Mononuclear cell (primary cell): ENCODE measurements around the gene MACC1. TPM values are rescaled to one million over a fixed set of nuclear protein-coding genes. Genes with fewer than 3 reads are reported as not detected.

Experiments used
- H3K27me3 ChIP-seq: 2 replicates; pipeline ENCODE4 v1.6.0; 2011; ENCODE audit warnings: low read length, control low read depth; ENCODE audit not compliant: insufficient read depth
- H3K4me1 ChIP-seq: 2 replicates; pipeline ENCODE4 v1.5.1; 2011; ENCODE audit warnings: mild to moderate bottlenecking, low read length, control low read depth; ENCODE audit not compliant: insufficient read depth
- H3K4me3 ChIP-seq: 2 replicates; pipeline ENCODE4 v1.5.1; 2011; ENCODE audit warnings: mild to moderate bottlenecking, low read length, moderate library complexity
- H3K9me3 ChIP-seq: 2 replicates; pipeline ENCODE4 v1.5.1; 2011; ENCODE audit warnings: low read depth, mild to moderate bottlenecking, control low read depth, low read length
- total RNA-seq: library from RNA; depleted of rRNA; stranded (reverse); fragments of >200 nt; gene quantifications from one replicate; pipeline ENCODE4 v1.2.3, GENCODE V29; 2012

MACC1 gene
- total RNA-seq, 1 donor = 1.0 TPM

GRCh38 chr7:20185988-20186387 is 31.2 kb downstream of the MACC1 start:
- no peaks in the 10 kb centered on the region for H3K9me3 ChIP-seq
- no peak overlapping the region for H3K4me3 ChIP-seq
- no peaks in the 10 kb centered on the region for H3K27me3 ChIP-seq
- H3K4me1 ChIP-seq = no peaks in the 10 kb centered on the region

GRCh38 chr7:20183086-20183485 is 34.1 kb downstream of the MACC1 start:
- H3K9me3 ChIP-seq = no peaks in the 10 kb centered on the region
- H3K4me3 ChIP-seq = no peak overlapping the region
- no peaks in the 10 kb centered on the region for H3K4me1 ChIP-seq
- H3K27me3 ChIP-seq = no peaks in the 10 kb centered on the region

GRCh38 chr7:20176578-20177242 is 40.5 kb downstream of the MACC1 start:
- H3K27me3 ChIP-seq = no peaks in the 10 kb centered on the region
- H3K9me3 ChIP-seq = no peaks in the 10 kb centered on the region
- H3K4me1 ChIP-seq = no peaks in the 10 kb centered on the region
- H3K4me3 ChIP-seq = no peak overlapping the region

- Histone ChIP-seq H3K27me3 (no peaks in the 10 kb centered on the region), H3K4me3 (no peak overlapping the region), H3K9me3 (no peaks in the 10 kb centered on the region), H3K4me1 (no peaks in the 10 kb centered on the region)
Observed at GRCh38 chr7:20173828-20174227, 43.4 kb downstream of the MACC1 start.

GRCh38 chr7:20172736-20173334 is 44.3 kb downstream of the MACC1 start:
- H3K4me3 ChIP-seq = no peak overlapping the region
- H3K9me3 ChIP-seq = no peaks in the 10 kb centered on the region
- no peaks in the 10 kb centered on the region for H3K4me1 ChIP-seq
- H3K27me3 ChIP-seq = no peaks in the 10 kb centered on the region

GRCh38 chr7:20170633-20171032 is 46.6 kb downstream of the MACC1 start:
- H3K9me3 ChIP-seq = no peaks in the 10 kb centered on the region

GRCh38 chr7:20165146-20165510 is 52.1 kb downstream of the MACC1 start:
- Histone ChIP-seq H3K4me3 (no peak overlapping the region), H3K4me1 (peaks cover 10% of the 10 kb centered on the region), H3K9me3 (no peaks in the 10 kb centered on the region), H3K27me3 (no peaks in the 10 kb centered on the region)

More at GRCh38 chr7:20170633-20171032, 46.6 kb downstream of the MACC1 start:
- H3K4me3 ChIP-seq = no peak overlapping the region
- no peaks in the 10 kb centered on the region for H3K27me3 ChIP-seq
- H3K4me1 ChIP-seq = no peaks in the 10 kb centered on the region

- no peaks in the 10 kb centered on the region for H3K9me3 ChIP-seq
- H3K4me1 ChIP-seq = peaks cover 10% of the 10 kb centered on the region
- H3K4me3 ChIP-seq = no peak overlapping the region
- H3K27me3 ChIP-seq = no peaks in the 10 kb centered on the region
Observed at GRCh38 chr7:20164425-20165145, 52.6 kb downstream of the MACC1 start.

- no peak overlapping the region for H3K4me3 ChIP-seq
- H3K9me3 ChIP-seq = no peaks in the 10 kb centered on the region
- H3K27me3 ChIP-seq = no peaks in the 10 kb centered on the region
Observed at GRCh38 chr7:20162665-20163064, 54.5 kb downstream of the MACC1 start.

GRCh38 chr7:20159226-20159747 is 57.9 kb downstream of the MACC1 start:
- H3K9me3 ChIP-seq = no peaks in the 10 kb centered on the region
- H3K27me3 ChIP-seq = no peaks in the 10 kb centered on the region
- H3K4me3 ChIP-seq = no peak overlapping the region
- H3K4me1 ChIP-seq = peaks cover 9% of the 10 kb centered on the region

More at GRCh38 chr7:20162665-20163064, 54.5 kb downstream of the MACC1 start:
- H3K4me1 ChIP-seq = peaks cover 15% of the 10 kb centered on the region

- Histone ChIP-seq H3K9me3 (no peaks in the 10 kb centered on the region), H3K4me1 (peaks cover 5% of the 10 kb centered on the region), H3K4me3 (no peak overlapping the region), H3K27me3 (no peaks in the 10 kb centered on the region)
Observed at GRCh38 chr7:20158684-20159083, 58.5 kb downstream of the MACC1 start.

- peaks cover 5% of the 10 kb centered on the region for H3K4me1 ChIP-seq
- no peak overlapping the region for H3K4me3 ChIP-seq
- no peaks in the 10 kb centered on the region for H3K27me3 ChIP-seq
- no peaks in the 10 kb centered on the region for H3K9me3 ChIP-seq
Observed at GRCh38 chr7:20157456-20157855, 59.7 kb downstream of the MACC1 start.

- H3K4me3 ChIP-seq = no peak overlapping the region
- H3K27me3 ChIP-seq = no peaks in the 10 kb centered on the region
- H3K4me1 ChIP-seq = peaks cover 14% of the 10 kb centered on the region
- no peaks in the 10 kb centered on the region for H3K9me3 ChIP-seq
Observed at GRCh38 chr7:20153999-20154398, 63.2 kb downstream of the MACC1 start.

GRCh38 chr7:20153567-20153966 is 63.6 kb downstream of the MACC1 start:
- Histone ChIP-seq H3K4me3 (no peak overlapping the region), H3K27me3 (no peaks in the 10 kb centered on the region), H3K4me1 (peaks cover 14% of the 10 kb centered on the region), H3K9me3 (no peaks in the 10 kb centered on the region)

GRCh38 chr7:20152511-20152910 is 64.7 kb downstream of the MACC1 start:
- H3K27me3 ChIP-seq = no peaks in the 10 kb centered on the region
- H3K4me1 ChIP-seq = peaks cover 9% of the 10 kb centered on the region
- no peak overlapping the region for H3K4me3 ChIP-seq
- H3K9me3 ChIP-seq = no peaks in the 10 kb centered on the region
